ENCODE data around the gene CRTC1. TPM values are rescaled to one million over a fixed set of nuclear protein-coding genes. Genes with fewer than 3 reads are reported as not detected.
"Not testable (repeated sequence)": the region's sequence is repeated elsewhere in the genome, so short reads cannot be mapped to it uniquely, and the experiment has no call there.

The CRTC1 gene
- total RNA-seq, 1 experiment from 2014 or later, result 2.1 TPM

- in situ Hi-C loops (cut with HindIII; ENCODE audit: low sequenced_read_pairs), result no loop called here
- no peak for DNase-seq (ENCODE audit: low spot score)
Observed at GRCh38 chr19:18807861-18808331, 124.4 kb downstream of the CRTC1 start.

- in situ Hi-C loops (cut with HindIII; ENCODE audit: low sequenced_read_pairs), result no loop called here
- DNase-seq (ENCODE audit: low spot score), result peak; percentile 67
Observed at GRCh38 chr19:18809149-18809868, 125.8 kb downstream of the CRTC1 start.

- DNase-seq (ENCODE audit: low spot score), result not testable (repeated sequence)
Observed at GRCh38 chr19:18811638-18812037, 128.2 kb downstream of the CRTC1 start.

GRCh38 chr19:18814063-18814462 is 130.6 kb downstream of the CRTC1 start:
- no peak for DNase-seq (ENCODE audit: low spot score)
- in situ Hi-C loops (cut with HindIII; ENCODE audit: low sequenced_read_pairs), result no loop called here

More at GRCh38 chr19:18811638-18812037, 128.2 kb downstream of the CRTC1 start:
- in situ Hi-C loops (cut with HindIII; ENCODE audit: low sequenced_read_pairs), result not testable (repeated sequence)

GRCh38 chr19:18815673-18816072 is 132.2 kb downstream of the CRTC1 start:
- no peak for DNase-seq (ENCODE audit: low spot score)
- in situ Hi-C loops (cut with HindIII; ENCODE audit: low sequenced_read_pairs), result no loop called here

- in situ Hi-C loops (cut with HindIII; ENCODE audit: low sequenced_read_pairs); DNase-seq (ENCODE audit: low spot score): not testable (repeated sequence)
Observed at GRCh38 chr19:18816645-18817044, 133.2 kb downstream of the CRTC1 start.

- no peak for DNase-seq (ENCODE audit: low spot score)
- in situ Hi-C loops (cut with HindIII; ENCODE audit: low sequenced_read_pairs), result no loop called here
Observed at GRCh38 chr19:18817574-18817973, 134.1 kb downstream of the CRTC1 start.

GRCh38 chr19:18828786-18829185 is 145.3 kb downstream of the CRTC1 start:
- in situ Hi-C loops (cut with HindIII; ENCODE audit: low sequenced_read_pairs), result no loop called here
- no peak for DNase-seq (ENCODE audit: low spot score)

GRCh38 chr19:18830488-18830887 is 147.0 kb downstream of the CRTC1 start:
- no peak for DNase-seq (ENCODE audit: low spot score)
- in situ Hi-C loops (cut with HindIII; ENCODE audit: low sequenced_read_pairs), result no loop called here

DNA sequence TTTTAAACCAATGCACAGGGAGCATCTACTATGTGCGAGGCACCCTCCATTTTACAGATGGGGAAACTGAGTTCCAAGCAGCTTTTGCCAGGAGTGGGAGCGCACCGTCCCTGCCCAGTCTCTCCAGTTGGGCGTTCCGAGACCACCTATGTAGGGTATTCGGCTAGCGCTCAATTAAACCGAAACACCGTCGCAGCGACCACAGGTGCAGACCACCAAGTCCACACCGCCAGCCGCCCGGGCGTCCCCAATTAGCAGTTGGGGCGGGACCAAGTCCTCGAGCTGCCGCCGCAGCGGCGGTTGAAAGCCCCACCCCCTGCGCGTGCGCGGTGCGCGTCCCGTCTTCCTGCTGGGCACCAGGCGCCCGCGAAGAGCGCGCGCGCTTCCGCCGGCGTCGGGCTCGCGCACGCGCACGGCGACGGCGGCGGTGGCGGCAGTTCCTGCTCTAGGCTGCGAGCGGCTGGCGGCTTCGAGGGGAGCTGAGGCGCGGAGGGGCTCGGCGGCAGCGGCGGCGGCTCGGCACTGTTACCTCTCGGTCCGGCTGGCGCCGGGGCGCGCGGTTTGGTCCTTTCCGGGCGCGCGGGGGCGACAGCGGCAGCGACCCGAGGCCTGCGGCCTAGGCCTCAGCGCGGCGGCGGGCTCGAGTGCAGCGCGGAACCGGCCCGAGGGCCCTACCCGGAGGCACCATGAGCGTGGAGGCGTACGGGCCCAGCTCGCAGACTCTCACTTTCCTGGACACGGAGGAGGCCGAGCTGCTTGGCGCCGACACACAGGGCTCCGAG is 148.2 kb downstream of the CRTC1 start, which contains the start of gene UPF1:
Gene UPF1 (plus strand): TSS at position 436 of the 782 bp plus-strand sequence. CDS start 251 bp downstream, at position 687.
- DNase-seq (ENCODE audit: low spot score), result peak; percentile 91
- in situ Hi-C loops (cut with HindIII; ENCODE audit: low sequenced_read_pairs), result no loop called here

Other genes starting within 250 kb of the CRTC1 start
- gene ISYNA1, start 245.5 kb upstream of the CRTC1 start, total RNA-seq (2014; rRNA removed; shearing (Covaris generic)), result 251 and 359 TPM in 2 replicates
- 15.9 and 16.0 TPM in 2 replicates for gene ELL, start 161.6 kb upstream of the CRTC1 start, total RNA-seq (2014; rRNA removed; shearing (Covaris generic))
- gene FKBP8, start 140.1 kb upstream of the CRTC1 start, total RNA-seq (2014; rRNA removed; shearing (Covaris generic)), result 404 and 484 TPM in 2 replicates
- 84.9 and 95.9 TPM in 2 replicates for gene KXD1, start 125.8 kb upstream of the CRTC1 start, total RNA-seq (2014; rRNA removed; shearing (Covaris generic))
- 833 and 855 TPM in 2 replicates for gene UBA52, start 111.8 kb upstream of the CRTC1 start, total RNA-seq (2014; rRNA removed; shearing (Covaris generic))
- gene REX1BD, start 94.9 kb upstream of the CRTC1 start, total RNA-seq (2014; rRNA removed; shearing (Covaris generic)), result 50.0 and 100 TPM in 2 replicates
- gene CRLF1, start 76.9 kb upstream of the CRTC1 start, total RNA-seq (2014; rRNA removed; shearing (Covaris generic)), result 148 and 169 TPM in 2 replicates
- gene TMEM59L, start 70.8 kb upstream of the CRTC1 start, total RNA-seq (2014; rRNA removed; shearing (Covaris generic)), result 2.5 and 4.1 TPM in 2 replicates
- 5.0 and 8.3 TPM in 2 replicates for gene KLHL26, start 46.7 kb upstream of the CRTC1 start, total RNA-seq (2014; rRNA removed; shearing (Covaris generic))
- 0.49 and 0.54 TPM in 2 replicates for gene COMP, start 107.6 kb downstream of the CRTC1 start, total RNA-seq (2014; rRNA removed; shearing (Covaris generic))
- gene UPF1, start 148.3 kb downstream of the CRTC1 start, total RNA-seq (2014; rRNA removed; shearing (Covaris generic)), result 104 and 111 TPM in 2 replicates
- 10.5 and 13.1 TPM in 2 replicates for gene CERS1, start 212.5 kb downstream of the CRTC1 start, total RNA-seq (2014; rRNA removed; shearing (Covaris generic))
- gene COPE, start 235.7 kb downstream of the CRTC1 start, total RNA-seq (2014; rRNA removed; shearing (Covaris generic)), result 410 and 516 TPM in 2 replicates
- gene DDX49, start 236.0 kb downstream of the CRTC1 start, total RNA-seq (2014; rRNA removed; shearing (Covaris generic)), result 64.6 and 77.8 TPM in 2 replicates